HCT116 (cell line): ENCODE data around the gene TAF1L. TPM values are rescaled to one million over a fixed set of nuclear protein-coding genes. Genes with fewer than 3 reads are reported as not detected.

ENCODE experiments used
- ATAC-seq: fragments of 200-7000 bp; cut with Tn5 transposase; 2 replicates; pipeline ENCODE4 v1.9.1; 2020; ENCODE audit warnings: mild to moderate bottlenecking, moderate library complexity
- BruUV-seq: library from RNA; stranded (reverse); fragments of 400-500 nt; replicated peaks from 2 replicates; lab custom pipeline; 2021; lab: Mats Ljungman, UMichigan
- CTCF ChIA-PET: fragments of 300-600 bp; sonication (Branson Sonifier 250); formaldehyde crosslinking; loops from one replicate; lab custom pipeline; 2021; ENCODE audit warnings: antibody characterized with exemption; lab: Charles Lee
- POLR2A ChIA-PET: fragments of 300-600, 350-600 bp; sonication (Branson Sonifier 250); formaldehyde crosslinking; loops from one replicate; lab custom pipeline; 2021; ENCODE audit warnings: antibody characterized with exemption; lab: Charles Lee
- RAD21 ChIA-PET, 2 experiments: fragments of 300-600 bp; sonication (Branson Sonifier 250); formaldehyde crosslinking; loops; one replicate each; lab custom pipeline; 2023; ENCODE audit warnings: low total read pairs in 2 of 2; ENCODE audit not compliant: uncharacterized antibody in 2 of 2, unreplicated experiment in 2 of 2, low non-redundant PET in 1 of 2; lab: Charles Lee
- DNase-seq: peaks from one replicate; pipeline ENCODE4 v3.0.0-alpha.2; 2010; ENCODE audit warnings: low read depth, low spot score
- H2AFZ ChIP-seq: fragments of 200-600 bp; shearing (Covaris generic), sonication (generic); 2 replicates; pipeline ENCODE4 v1.6.1; 2017; ENCODE audit warnings: low read depth, mixed run types, mixed read lengths, antibody characterized with exemption, low read length; ENCODE audit not compliant: poor library complexity, severe bottlenecking
- H3K27ac ChIP-seq: 2 replicates; pipeline ENCODE4 v1.5.1; 2012; ENCODE audit warnings: low read depth, low read length
- H3K27me3 ChIP-seq: fragments of 200-600 bp; sonication (generic); 2 replicates; pipeline ENCODE4 v1.6.1; 2016; ENCODE audit warnings: mixed run types, low read length, mixed read lengths; ENCODE audit not compliant: insufficient read depth
- H3K36me3 ChIP-seq, 2 experiments: fragments of 200-500 bp in 1 of 2; fragments of 200-600 bp in 1 of 2; sonication (Bioruptor generic) in 1 of 2; sonication (generic) in 1 of 2; 2 replicates each; pipeline versions ENCODE4 v1.5.1 to v1.6.1; 2014 to 2016; ENCODE audit warnings: low read length in 2 of 2, inconsistent platforms in 1 of 2, mixed read lengths in 1 of 2, mixed run types in 1 of 2; ENCODE audit not compliant: insufficient read depth in 2 of 2, control insufficient read depth in 1 of 2
- H3K4me1 ChIP-seq, 2 experiments: fragments of 200-600 bp in 1 of 2; sonication (generic) in 1 of 2; 2 replicates each; pipeline versions ENCODE4 v1.5.1 to v1.6.1; 2012 to 2017; ENCODE audit warnings: low read length in 2 of 2, inconsistent platforms in 1 of 2, mild to moderate bottlenecking in 1 of 2, mixed read lengths in 1 of 2, mixed run types in 1 of 2, moderate library complexity in 1 of 2; ENCODE audit not compliant: insufficient read depth in 2 of 2, control insufficient read depth in 1 of 2
- H3K4me2 ChIP-seq: fragments of 200-600 bp; sonication (generic); 2 replicates; pipeline ENCODE4 v1.6.1; 2017; ENCODE audit warnings: mixed run types, low read length, mixed read lengths
- H3K4me3 ChIP-seq, 2 experiments: fragments of 200-600 bp in 1 of 2; sonication (generic) in 1 of 2; replicated peaks in 1 of 2; 2 replicates each; pipeline ENCODE4 v1.5.1; 2011 to 2016; ENCODE audit warnings: low read length in 2 of 2, control low read depth in 1 of 2, low read depth in 1 of 2, mild to moderate bottlenecking in 1 of 2, mixed read lengths in 1 of 2, mixed run types in 1 of 2
- H3K79me2 ChIP-seq: fragments of 200-600 bp; sonication (generic); 2 replicates; pipeline ENCODE4 v1.6.1; 2017; ENCODE audit warnings: mild to moderate bottlenecking, mixed run types, low read length, moderate library complexity, mixed read lengths; ENCODE audit not compliant: insufficient read depth
- H3K9ac ChIP-seq: fragments of 200-600 bp; sonication (generic); 2 replicates; pipeline ENCODE4 v1.6.1; 2016; ENCODE audit warnings: low read length, mixed read lengths
- H3K9me2 ChIP-seq: fragments of 200-600 bp; sonication (generic), shearing (Covaris generic); 2 replicates; pipeline ENCODE4 v1.6.1; 2017; ENCODE audit warnings: mixed run types, mild to moderate bottlenecking, moderate library complexity; ENCODE audit not compliant: insufficient read depth
- H3K9me3 ChIP-seq, 2 experiments: fragments of 200-500 bp in 1 of 2; fragments of 200-600 bp in 1 of 2; sonication (Bioruptor generic) in 1 of 2; sonication (generic) in 1 of 2; 2 replicates each; pipeline ENCODE4 v1.6.1; 2014 to 2017; ENCODE audit warnings: low read length in 2 of 2, mixed read lengths in 2 of 2, inconsistent platforms in 1 of 2, low read depth in 1 of 2, mild to moderate bottlenecking in 1 of 2, mixed run types in 1 of 2, moderate library complexity in 1 of 2; ENCODE audit not compliant: control insufficient read depth in 1 of 2, insufficient read depth in 1 of 2
- H4K20me1 ChIP-seq: fragments of 200-600 bp; sonication (generic), shearing (Covaris generic); 2 replicates; pipeline ENCODE4 v1.6.1; 2017; ENCODE audit warnings: mixed run types, mild to moderate bottlenecking, moderate library complexity; ENCODE audit not compliant: insufficient read depth
- EGR1 ChIP-seq: IDR thresholded peaks from 2 replicates; pipeline ENCODE4 v1.6.1; 2012; ENCODE audit warnings: low read depth
- ELF1 ChIP-seq: IDR thresholded peaks from 2 replicates; pipeline ENCODE4 v1.6.1; 2012; ENCODE audit warnings: low read depth, borderline replicate concordance
- EZH2 ChIP-seq: fragments of 200-600 bp; sonication (generic); IDR thresholded peaks from 2 replicates; pipeline ENCODE4 v1.6.1; 2017; ENCODE audit warnings: antibody characterized with exemption, mixed run types
- JUND ChIP-seq: IDR thresholded peaks from 2 replicates; pipeline ENCODE4 v1.6.1; 2012
- SIN3A ChIP-seq: IDR thresholded peaks from 2 replicates; pipeline ENCODE4 v1.6.1; 2012; ENCODE audit warnings: low read depth
- SP1 ChIP-seq: IDR thresholded peaks from 2 replicates; pipeline ENCODE4 v1.6.1; 2012; ENCODE audit warnings: low read depth
- SRF ChIP-seq: IDR thresholded peaks from 2 replicates; pipeline ENCODE4 v1.6.1; 2012; ENCODE audit warnings: low read depth
- intact Hi-C: fragments of 100-400 bp; cut with micrococcal nuclease; formaldehyde crosslinking; loops from 2 replicates; pipeline ENCODE4 v1.10.0; 2022
- total RNA-seq: library from RNA; stranded (reverse); gene quantifications from one replicate; pipeline ENCODE4 v1.2.1, GENCODE V29; 2021; ENCODE audit not compliant: unreplicated experiment
- TF ChIP-seq, protein P1 (sequence below): IDR thresholded peaks from 2 replicates; pipeline ENCODE4 v1.6.1; 2011; ENCODE audit warnings: mild to moderate bottlenecking, low read length, moderate library complexity; ENCODE audit not compliant: insufficient replicate concordance; ENCODE audit errors: extremely low read depth
- TF ChIP-seq, protein P2 (sequence below): IDR thresholded peaks from 2 replicates; pipeline ENCODE4 v1.6.1; 2012
- TF ChIP-seq, protein P3 (sequence below): IDR thresholded peaks from 2 replicates; pipeline ENCODE4 v1.6.1; 2012; ENCODE audit warnings: low read depth
- TF ChIP-seq, protein P4 (sequence below), 3 experiments: fragments of 200-600 bp in 1 of 3; sonication (generic) in 1 of 3; IDR thresholded peaks in 2 of 3; conservative IDR thresholded peaks in 1 of 3; 2 replicates each; pipeline ENCODE4 v1.5.1; 2012 to 2017; ENCODE audit warnings: low read depth in 2 of 3, low read length in 2 of 3, antibody characterized with exemption in 1 of 3, borderline replicate concordance in 1 of 3, control low read depth in 1 of 3, mild to moderate bottlenecking in 1 of 3, mixed read lengths in 1 of 3, mixed run types in 1 of 3, moderate library complexity in 1 of 3; ENCODE audit not compliant: insufficient read depth in 1 of 3

The TAF1L gene
- total RNA-seq, 1 experiment from 2014 or later: not detected

DNA sequence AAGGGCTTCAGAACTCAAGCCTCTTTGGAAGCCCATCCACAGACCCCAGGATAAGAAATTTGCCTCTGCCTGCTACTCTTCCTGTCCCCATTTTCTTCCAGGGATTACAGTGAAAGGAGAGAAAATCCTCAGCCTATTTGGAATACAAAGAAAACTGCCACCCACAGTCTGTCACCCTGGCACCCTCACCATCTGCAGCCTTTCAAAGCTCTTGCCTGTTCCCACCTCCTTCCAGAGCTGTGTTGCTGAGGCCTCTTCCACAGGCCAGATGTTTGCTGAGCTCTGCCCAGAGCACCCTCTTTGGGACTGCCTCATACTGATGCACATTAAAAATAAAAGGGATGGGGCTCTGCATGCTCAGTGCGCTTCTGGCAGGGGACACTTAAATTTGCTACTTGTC is 35.9 kb upstream of the TAF1L start:
- H3K9me3 ChIP-seq: no peaks in the 10 kb centered on the region
- ChIA-PET CTCF (no interaction called here), RAD21 (no interaction called here), POLR2A (no interaction called here)
- H4K20me1 ChIP-seq: no peaks in the 10 kb centered on the region
- TF ChIP-seq, protein P1, sequence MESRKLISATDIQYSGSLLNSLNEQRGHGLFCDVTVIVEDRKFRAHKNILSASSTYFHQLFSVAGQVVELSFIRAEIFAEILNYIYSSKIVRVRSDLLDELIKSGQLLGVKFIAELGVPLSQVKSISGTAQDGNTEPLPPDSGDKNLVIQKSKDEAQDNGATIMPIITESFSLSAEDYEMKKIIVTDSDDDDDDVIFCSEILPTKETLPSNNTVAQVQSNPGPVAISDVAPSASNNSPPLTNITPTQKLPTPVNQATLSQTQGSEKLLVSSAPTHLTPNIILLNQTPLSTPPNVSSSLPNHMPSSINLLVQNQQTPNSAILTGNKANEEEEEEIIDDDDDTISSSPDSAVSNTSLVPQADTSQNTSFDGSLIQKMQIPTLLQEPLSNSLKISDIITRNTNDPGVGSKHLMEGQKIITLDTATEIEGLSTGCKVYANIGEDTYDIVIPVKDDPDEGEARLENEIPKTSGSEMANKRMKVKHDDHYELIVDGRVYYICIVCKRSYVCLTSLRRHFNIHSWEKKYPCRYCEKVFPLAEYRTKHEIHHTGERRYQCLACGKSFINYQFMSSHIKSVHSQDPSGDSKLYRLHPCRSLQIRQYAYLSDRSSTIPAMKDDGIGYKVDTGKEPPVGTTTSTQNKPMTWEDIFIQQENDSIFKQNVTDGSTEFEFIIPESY: no peak
- TF ChIP-seq, protein P2, sequence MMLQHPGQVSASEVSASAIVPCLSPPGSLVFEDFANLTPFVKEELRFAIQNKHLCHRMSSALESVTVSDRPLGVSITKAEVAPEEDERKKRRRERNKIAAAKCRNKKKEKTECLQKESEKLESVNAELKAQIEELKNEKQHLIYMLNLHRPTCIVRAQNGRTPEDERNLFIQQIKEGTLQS: no peak
- TF ChIP-seq ELF1: no peak
- TF ChIP-seq, protein P3, sequence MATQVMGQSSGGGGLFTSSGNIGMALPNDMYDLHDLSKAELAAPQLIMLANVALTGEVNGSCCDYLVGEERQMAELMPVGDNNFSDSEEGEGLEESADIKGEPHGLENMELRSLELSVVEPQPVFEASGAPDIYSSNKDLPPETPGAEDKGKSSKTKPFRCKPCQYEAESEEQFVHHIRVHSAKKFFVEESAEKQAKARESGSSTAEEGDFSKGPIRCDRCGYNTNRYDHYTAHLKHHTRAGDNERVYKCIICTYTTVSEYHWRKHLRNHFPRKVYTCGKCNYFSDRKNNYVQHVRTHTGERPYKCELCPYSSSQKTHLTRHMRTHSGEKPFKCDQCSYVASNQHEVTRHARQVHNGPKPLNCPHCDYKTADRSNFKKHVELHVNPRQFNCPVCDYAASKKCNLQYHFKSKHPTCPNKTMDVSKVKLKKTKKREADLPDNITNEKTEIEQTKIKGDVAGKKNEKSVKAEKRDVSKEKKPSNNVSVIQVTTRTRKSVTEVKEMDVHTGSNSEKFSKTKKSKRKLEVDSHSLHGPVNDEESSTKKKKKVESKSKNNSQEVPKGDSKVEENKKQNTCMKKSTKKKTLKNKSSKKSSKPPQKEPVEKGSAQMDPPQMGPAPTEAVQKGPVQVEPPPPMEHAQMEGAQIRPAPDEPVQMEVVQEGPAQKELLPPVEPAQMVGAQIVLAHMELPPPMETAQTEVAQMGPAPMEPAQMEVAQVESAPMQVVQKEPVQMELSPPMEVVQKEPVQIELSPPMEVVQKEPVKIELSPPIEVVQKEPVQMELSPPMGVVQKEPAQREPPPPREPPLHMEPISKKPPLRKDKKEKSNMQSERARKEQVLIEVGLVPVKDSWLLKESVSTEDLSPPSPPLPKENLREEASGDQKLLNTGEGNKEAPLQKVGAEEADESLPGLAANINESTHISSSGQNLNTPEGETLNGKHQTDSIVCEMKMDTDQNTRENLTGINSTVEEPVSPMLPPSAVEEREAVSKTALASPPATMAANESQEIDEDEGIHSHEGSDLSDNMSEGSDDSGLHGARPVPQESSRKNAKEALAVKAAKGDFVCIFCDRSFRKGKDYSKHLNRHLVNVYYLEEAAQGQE: no peak
- no peak for TF ChIP-seq JUND
- no peak for TF ChIP-seq SRF
- TF ChIP-seq EGR1: no peak
- TF ChIP-seq SIN3A: no peak
- TF ChIP-seq SP1: no peak
- TF ChIP-seq, protein P4, sequence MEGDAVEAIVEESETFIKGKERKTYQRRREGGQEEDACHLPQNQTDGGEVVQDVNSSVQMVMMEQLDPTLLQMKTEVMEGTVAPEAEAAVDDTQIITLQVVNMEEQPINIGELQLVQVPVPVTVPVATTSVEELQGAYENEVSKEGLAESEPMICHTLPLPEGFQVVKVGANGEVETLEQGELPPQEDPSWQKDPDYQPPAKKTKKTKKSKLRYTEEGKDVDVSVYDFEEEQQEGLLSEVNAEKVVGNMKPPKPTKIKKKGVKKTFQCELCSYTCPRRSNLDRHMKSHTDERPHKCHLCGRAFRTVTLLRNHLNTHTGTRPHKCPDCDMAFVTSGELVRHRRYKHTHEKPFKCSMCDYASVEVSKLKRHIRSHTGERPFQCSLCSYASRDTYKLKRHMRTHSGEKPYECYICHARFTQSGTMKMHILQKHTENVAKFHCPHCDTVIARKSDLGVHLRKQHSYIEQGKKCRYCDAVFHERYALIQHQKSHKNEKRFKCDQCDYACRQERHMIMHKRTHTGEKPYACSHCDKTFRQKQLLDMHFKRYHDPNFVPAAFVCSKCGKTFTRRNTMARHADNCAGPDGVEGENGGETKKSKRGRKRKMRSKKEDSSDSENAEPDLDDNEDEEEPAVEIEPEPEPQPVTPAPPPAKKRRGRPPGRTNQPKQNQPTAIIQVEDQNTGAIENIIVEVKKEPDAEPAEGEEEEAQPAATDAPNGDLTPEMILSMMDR (IDR thresholded peaks at IDR 0.05 in 2 of 3, conservative IDR thresholded peaks at IDR 0.05 in 1 of 3; ENCODE audit: borderline replicate concordance in 1 of 3, insufficient read depth in 1 of 3, low read depth in 2 of 3, low read length in 2 of 3): no peak
- no peak for TF ChIP-seq EZH2
- no peaks in the 10 kb centered on the region for H3K36me3 ChIP-seq
- no peaks in the 10 kb centered on the region for H3K4me1 ChIP-seq
- no peaks in the 10 kb centered on the region for H3K9me2 ChIP-seq
- no peak overlapping the region for H2AFZ ChIP-seq
- no peak overlapping the region for H3K4me3 ChIP-seq
- intact Hi-C loops: no loop called here
- BruUV-seq: no TSS peak
- 0 out of 2 replicates have a peak, but pooled peaks cover 5% of the 10 kb centered on the region for H3K27me3 ChIP-seq
- ATAC-seq (no peak), DNase-seq (no peak)
- no peaks in the 10 kb centered on the region for H3K79me2 ChIP-seq
- no peak overlapping the region for H3K9ac ChIP-seq
- H3K4me2 ChIP-seq: no peak overlapping the region
- H3K27ac ChIP-seq: no peak overlapping the region
